Suppressor macrophage (primary cell): ENCODE results near the gene CGB2.
"Not testable (repeated sequence)": the region's sequence is repeated elsewhere in the genome, so short reads cannot be mapped to it uniquely, and the experiment has no call there.

Source experiments
- DNase-seq, 4 experiments: peaks; one replicate each; pipeline ENCODE4 v3.0.0-alpha.2; 2020 to 2022

CGB2 gene

DNA sequence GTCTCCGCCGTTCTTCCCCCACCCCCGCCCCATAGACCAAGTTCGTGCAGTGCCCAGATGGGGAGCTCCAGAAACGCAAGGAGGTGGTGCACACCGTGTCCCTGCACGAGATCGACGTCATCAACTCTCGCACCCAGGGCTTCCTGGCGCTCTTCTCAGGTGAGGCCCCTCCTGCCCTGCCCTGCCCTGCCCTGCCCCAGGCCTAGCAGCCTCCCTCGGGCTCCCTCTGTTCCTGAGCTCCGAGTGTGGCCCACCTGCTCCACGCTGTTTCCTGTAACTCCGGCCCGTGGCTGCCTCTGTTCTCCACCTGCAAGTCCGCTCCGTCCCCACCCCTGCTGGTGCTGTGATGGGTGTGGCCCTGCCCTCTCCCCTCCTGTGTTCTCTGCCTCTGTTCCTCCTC lies 21.2 kb upstream of the CGB2 start:
- DNase-seq = no peak

- DNase-seq = no peak
These were observed 20.5 kb upstream of the CGB2 start for GRCh38 chr19:49011194-49011593.

DNA sequence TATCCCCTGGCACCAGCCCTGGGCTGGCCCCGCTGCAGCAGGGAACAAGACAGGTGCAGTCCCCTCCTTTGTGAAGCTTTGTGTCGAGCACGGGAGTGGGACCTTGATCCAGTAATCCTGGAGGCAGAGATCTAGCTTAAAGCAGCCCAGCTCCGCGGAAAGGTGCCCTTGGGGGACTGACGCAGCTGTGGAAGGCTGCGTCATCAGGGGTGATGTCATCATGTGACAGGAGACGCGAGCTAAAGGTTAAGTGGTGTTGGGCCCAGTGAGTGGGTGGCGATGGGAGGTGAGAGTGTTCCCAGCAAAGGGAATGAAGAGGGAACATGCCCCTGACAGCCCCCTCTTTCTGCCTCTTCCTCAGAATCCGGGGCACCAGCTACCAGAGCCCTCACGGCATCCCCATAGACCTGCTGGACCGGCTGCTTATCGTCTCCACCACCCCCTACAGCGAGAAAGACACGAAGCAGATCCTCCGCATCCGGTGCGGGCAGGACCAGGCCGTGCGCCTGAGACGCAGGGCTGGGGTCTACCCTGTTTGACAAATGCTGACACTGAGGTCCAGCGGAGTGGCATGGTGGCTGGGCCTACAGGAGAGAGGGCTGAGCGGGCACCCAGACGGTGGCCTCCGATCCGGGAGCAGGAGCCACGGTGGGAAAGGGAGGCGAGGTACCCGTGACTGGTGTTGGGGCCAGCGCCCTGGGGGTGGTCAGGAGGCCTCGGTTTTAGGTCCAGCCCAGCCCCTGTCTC lies 17.4 kb upstream of the CGB2 start:
- no peak for DNase-seq

GRCh38 chr19:49014870-49015255 lies 16.8 kb upstream of the CGB2 start:
- DNase-seq = no peak

GRCh38 chr19:49016067-49016839 lies 15.4 kb upstream of the CGB2 start:
- no peak for DNase-seq

GRCh38 chr19:49017041-49017665 lies 14.5 kb upstream of the CGB2 start, which contains the start of gene LHB:
Gene LHB, minus strand, starts transcription at chr19:49017091. Its CDS starts 10 bp downstream, at chr19:49017081.
- DNase-seq = no peak

DNA sequence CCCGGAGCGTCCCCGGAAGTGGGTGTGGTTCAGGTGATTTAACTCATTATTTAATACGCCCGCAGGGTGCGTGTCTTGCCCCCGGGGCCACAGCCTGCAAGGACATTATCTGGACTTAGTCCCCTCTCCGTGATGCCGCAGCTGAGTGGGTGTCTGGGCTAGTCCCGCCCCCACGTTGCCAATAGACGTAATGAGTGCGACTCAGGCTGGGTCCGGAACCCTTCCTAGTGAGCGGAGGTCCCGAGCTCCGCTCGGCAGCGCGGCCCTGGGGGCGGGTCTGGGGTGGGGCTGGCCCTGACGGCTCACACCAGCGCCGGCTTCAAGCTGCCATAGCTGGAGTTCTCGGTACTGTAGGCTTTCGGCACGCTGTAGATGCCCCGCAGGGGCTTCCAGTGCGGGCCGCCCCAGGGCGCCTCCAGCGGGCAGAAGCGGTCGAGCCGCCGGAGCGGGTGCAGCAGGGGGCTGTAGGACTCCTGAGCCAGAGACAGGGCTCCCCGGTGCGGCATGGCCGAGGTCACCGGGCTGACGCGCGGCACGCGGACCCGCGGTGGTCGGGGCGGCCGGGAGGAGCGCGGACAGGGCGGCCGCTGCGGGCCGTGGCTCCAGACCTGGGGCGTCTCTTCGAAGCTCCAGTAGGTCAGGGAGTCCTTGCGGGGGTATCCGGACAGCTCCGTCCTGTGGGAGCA lies 13.9 kb upstream of the CGB2 start:
- peak; percentile 49 to 76 (median 56) for DNase-seq

GRCh38 chr19:49018388-49019241 lies 13.1 kb upstream of the CGB2 start:
- DNase-seq = peak in 2 of 4 experiments; percentile 10 to 18

GRCh38 chr19:49019242-49019932 lies 12.3 kb upstream of the CGB2 start:
- DNase-seq = peak; percentile 29 to 58 (median 45)

DNA sequence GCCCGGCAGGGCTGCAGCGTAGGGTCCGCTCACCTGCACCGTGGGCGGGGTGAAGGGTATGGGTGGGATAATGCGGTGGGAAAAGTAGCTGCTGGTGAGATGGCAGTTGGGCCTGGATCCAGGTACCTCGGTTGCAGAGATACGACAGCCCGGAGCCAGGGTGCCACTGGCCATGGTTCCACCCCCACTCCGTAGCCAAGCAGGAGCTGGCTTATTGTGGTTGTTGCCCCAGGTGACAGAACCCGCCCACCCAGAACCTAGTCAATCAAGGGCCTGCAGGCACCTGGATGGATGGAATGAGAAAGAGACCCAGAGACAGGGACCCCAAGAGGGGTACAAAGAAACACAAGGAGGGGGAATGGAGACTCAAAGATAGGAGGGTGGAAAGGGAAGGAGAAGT lies 11.3 kb upstream of the CGB2 start:
- DNase-seq = no peak

DNA sequence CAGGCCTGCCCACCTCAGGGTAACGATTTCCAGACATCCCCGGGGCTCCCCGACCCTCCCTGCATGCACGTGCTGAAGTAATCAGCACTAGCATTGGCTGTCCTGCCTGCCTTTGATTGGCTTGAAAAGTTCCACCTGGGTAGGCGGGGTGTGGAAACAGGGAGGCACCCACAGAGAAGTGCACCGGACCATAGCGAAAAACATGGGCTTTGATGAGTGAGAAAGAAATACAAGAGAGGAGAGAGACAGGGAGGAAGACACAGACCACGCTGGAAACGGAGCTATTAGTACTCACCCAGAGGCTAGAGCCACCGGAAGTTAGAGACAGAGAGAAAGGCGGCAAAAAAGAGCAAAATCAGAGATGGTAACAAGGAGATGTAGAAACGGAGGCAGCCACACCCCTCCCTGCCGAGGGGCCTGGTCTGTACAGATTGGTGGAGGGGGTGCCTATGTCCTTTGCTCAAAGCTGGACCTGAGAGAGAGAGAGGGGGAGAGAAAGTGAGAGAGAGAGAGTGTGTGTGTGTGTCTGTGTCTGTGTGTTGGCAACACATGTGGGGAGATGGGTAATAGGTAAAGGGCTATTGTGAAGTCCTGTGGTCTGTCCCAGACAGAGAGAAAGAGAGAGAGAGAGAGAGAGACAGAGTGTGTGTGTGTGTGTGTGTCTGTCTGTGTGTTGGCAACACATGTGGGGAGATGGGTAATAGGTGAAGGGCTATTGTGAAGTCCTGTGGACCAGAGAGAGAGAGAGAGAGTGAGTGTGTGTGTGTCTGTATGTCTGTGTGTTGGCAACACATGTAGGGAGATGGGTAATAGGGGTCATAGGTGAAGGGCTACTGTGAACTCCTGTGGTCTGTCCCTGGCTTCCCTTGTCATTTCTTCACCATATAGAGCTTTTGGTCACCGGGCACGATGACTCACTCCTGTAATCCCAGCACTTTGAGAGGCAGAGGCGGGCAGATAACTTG lies 10.5 kb upstream of the CGB2 start:
- DNase-seq = peak; percentile 12 to 55 (median 38)

DNA sequence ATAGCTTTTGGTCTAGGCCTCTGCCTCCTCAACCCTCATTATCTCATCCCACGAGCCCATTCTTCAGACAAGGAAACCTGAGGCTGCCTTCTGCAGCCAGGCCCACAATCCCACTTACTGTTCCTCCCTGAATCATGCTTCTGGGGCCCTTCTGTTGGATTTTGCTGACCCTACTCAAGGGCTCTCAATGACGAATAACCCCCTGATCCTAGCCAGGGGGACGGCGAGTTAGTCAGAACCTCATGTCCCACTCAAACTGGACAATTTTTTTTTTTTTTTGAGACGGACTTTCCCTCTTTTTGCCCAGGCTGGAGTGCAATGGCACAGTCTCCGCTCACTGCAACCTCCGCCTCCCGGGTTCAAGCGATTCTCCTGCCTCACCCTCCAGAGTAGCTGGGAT lies 9.6 kb upstream of the CGB2 start:
- no peak for DNase-seq

DNA sequence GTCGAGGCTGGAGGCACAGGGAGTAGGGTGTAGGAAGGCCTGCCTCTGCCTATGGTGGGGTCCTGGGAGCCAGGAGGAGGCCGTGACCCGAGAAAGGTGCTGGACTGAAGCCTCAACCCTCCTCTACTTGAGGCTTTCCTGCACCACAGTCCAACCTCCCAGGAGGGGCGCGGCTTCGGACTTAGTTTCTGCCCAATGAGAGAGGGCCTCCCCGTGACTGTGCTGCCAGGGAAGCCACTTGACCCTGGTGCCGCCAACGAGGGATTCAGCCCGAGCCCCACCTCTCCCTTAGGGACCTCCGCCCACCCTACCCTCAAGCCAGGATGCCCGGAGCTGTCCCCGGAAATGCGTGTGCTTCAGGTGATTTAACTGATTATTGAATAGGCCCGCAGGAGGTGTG lies 7.5 kb upstream of the CGB2 start, which contains the start of gene CGB3:
Gene CGB3 (minus strand): TSS at position 101 of the 400 bp plus-strand sequence. CDS start 362 bp downstream, outside the sequence.
- DNase-seq = not testable (repeated sequence)

DNA sequence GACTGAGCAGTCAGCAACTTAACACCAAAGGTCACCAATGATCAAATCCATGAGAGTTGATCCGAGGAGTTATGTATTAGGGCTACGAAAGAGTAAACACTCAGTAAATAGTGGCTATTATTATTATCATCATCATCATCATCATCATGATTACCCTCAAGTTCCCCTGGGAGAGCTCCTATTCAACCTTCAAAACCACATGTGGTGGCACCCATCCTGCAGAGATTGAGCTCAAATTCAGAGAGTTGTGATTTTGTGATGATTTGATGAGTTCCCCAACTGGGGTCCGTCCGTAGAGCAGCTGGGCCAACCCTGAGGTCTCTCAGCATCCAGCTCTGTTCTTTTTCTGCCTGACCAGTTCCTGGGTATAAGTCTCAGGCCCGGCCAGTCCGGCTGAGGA lies 6.6 kb upstream of the CGB2 start:
- not testable (repeated sequence) for DNase-seq

- DNase-seq = not testable (repeated sequence)
These were observed 6.1 kb upstream of the CGB2 start for GRCh38 chr19:49025599-49025998.

DNA sequence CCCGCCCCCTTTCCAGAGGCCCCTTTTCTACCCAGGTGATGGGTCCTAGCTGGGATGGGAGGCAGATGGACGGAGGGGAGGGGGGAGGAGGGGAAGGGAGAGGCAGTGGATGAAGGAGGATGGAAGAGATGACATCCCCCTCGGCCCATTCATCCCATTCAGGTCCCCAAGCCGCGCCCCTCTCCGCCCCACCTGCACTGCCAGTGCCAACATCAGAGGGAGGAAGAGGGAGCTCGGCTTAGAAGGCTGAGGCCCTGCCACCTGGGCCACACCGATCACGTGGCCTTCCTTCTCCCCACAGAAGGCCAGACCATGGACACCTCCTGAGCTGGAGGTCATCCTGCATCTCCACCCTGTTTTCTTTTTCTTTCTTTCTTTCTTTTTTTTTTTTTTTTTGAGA lies 3.0 kb upstream of the CGB2 start:
- DNase-seq = not testable (repeated sequence)

GRCh38 chr19:49029749-49030148 lies 1.9 kb upstream of the CGB2 start:
- not testable (repeated sequence) for DNase-seq

DNA sequence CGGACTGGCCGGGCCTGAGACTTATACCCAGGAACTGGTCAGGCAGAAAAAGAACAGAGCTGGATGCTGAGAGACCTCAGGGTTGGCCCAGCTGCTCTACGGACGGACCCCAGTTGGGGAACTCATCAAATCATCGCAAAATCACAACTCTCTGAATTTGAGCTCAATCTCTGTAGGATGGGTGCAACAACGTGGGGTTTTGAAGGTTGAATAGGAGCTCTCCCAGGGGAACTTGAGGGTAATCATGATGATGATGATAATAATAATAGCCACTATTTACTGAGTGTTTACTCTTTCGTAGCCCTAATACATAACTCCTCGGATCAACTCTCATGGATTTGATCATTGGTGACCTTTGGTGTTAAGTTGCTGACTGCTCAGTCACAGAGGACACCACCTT lies 1.4 kb upstream of the CGB2 start:
- not testable (repeated sequence) for DNase-seq

GRCh38 chr19:49036815-49037214 lies 5.1 kb downstream of the CGB2 start, which contains the start of gene CGB1:
Gene CGB1, minus strand, starts transcription at chr19:49036895. Its CDS starts 184 bp downstream, at chr19:49036711.
- peak in 2 of 4 experiments; percentile 45 to 48 for DNase-seq

DNA sequence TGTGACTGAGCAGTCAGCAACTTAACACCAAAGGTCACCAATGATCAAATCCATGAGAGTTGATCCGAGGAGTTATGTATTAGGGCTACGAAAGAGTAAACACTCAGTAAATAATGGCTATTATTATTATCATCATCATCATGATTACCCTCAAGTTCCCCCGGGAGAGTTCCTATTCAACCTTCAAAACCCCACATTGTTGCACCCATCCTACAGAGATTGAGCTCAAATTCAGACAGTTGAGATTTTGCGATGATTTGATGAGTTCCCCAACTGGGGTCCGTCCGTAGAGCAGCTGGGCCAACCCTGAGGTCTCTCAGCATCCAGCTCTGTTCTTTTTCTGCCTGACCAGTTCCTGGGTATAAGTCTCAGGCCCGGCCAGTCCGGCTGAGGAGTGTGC lies 6.4 kb downstream of the CGB2 start:
- DNase-seq = not testable (repeated sequence)
